ENCODE measurements around the gene DAG1. TPM values are rescaled to one million over a fixed set of nuclear protein-coding genes. Genes with fewer than 3 reads are reported as not detected.

Gene DAG1
- total RNA-seq, 1 experiment from 2014 or later: 99.9 TPM

- ChIA-PET POLR2A (no interaction called here), RAD21 (ENCODE audit: low non-redundant PET in 1 of 2, low total read pairs in 2 of 2, uncharacterized antibody in 2 of 2, unreplicated experiment in 2 of 2) (no interaction called here), CTCF (interaction anchor here (0.9 to 1.6 kb wide), 3 partner anchors 23 to 110 kb away, joined by 3 to 6 read pairs (median 3); no protein-coding TSS in a partner anchor)
- TF ChIP-seq CTCF (IDR thresholded peaks at IDR 0.05 in 2 of 3, conservative IDR thresholded peaks at IDR 0.05 in 1 of 3; ENCODE audit: borderline replicate concordance in 1 of 3, insufficient read depth in 1 of 3, low read depth in 2 of 3, low read length in 2 of 3) (peak in 2 of 3 experiments; percentile 11 to 23; a peak in 2 of 6 replicates), ZFX (IDR thresholded peaks at IDR 0.05) (no peak), EZH2 (IDR thresholded peaks at IDR 0.05) (no peak)
- BruUV-seq (replicated peaks): no TSS peak
- Histone ChIP-seq H3K4me2 (ENCODE audit: low read length) (no peak overlapping the region), H3K36me3 (ENCODE audit: control insufficient read depth in 1 of 2, insufficient read depth in 2 of 2, low read length in 2 of 2) (no peaks in the 10 kb centered on the region), H3K9me3 (ENCODE audit: control insufficient read depth in 1 of 2, insufficient read depth in 1 of 2, low read depth in 1 of 2, low read length in 2 of 2) (peaks cover 0 to 8% of the 10 kb centered on the region in 2 experiments; a peak in 2 of 4 replicates), H3K79me2 (ENCODE audit: insufficient read depth, low read length) (no peaks in the 10 kb centered on the region), H4K20me1 (ENCODE audit: insufficient read depth) (no peaks in the 10 kb centered on the region), H3K4me3 (replicated peaks in 1 of 2; ENCODE audit: low read depth in 1 of 2, low read length in 2 of 2) (no peak overlapping the region), H2AFZ (ENCODE audit: low read depth, low read length, poor library complexity, severe bottlenecking) (no peak overlapping the region), H3K27ac (ENCODE audit: low read depth, low read length) (no peak overlapping the region), H3K9me2 (ENCODE audit: insufficient read depth) (no peaks in the 10 kb centered on the region), H3K4me1 (ENCODE audit: control insufficient read depth in 1 of 2, insufficient read depth in 2 of 2, low read length in 2 of 2) (peaks cover 0 to 4% of the 10 kb centered on the region in 2 experiments; a peak in 1 of 4 replicates), H3K27me3 (ENCODE audit: insufficient read depth, low read length) (0 out of 2 replicates have a peak, but pooled peaks cover 4% of the 10 kb centered on the region), H3K9ac (ENCODE audit: low read length) (no peak overlapping the region)
- ATAC-seq: peak; percentile 80
- intact Hi-C loops (cut with micrococcal nuclease): no loop called here
- DNase-seq (ENCODE audit: low read depth, low spot score): no peak
Observed at GRCh38 chr3:49563040-49563578, 93.0 kb downstream of the DAG1 start.

GRCh38 chr3:49563766-49564165 is 93.7 kb downstream of the DAG1 start:
- CTCF ChIA-PET: interaction anchor here (0.9 to 1.6 kb wide), 3 partner anchors 24 to 109 kb away, joined by 3 to 6 read pairs (median 3); no protein-coding TSS in a partner anchor
- Histone ChIP-seq H3K4me1 (ENCODE audit: control insufficient read depth in 1 of 2, insufficient read depth in 2 of 2, low read length in 2 of 2) (peaks cover 0 to 4% of the 10 kb centered on the region in 2 experiments; a peak in 1 of 4 replicates), H3K9ac (ENCODE audit: low read length) (no peak overlapping the region), H3K27ac (ENCODE audit: low read depth, low read length) (no peak overlapping the region), H3K36me3 (ENCODE audit: control insufficient read depth in 1 of 2, insufficient read depth in 2 of 2, low read length in 2 of 2) (no peaks in the 10 kb centered on the region), H4K20me1 (ENCODE audit: insufficient read depth) (no peaks in the 10 kb centered on the region), H3K9me2 (ENCODE audit: insufficient read depth) (no peaks in the 10 kb centered on the region), H2AFZ (ENCODE audit: low read depth, low read length, poor library complexity, severe bottlenecking) (no peak overlapping the region), H3K4me3 (replicated peaks in 1 of 2; ENCODE audit: low read depth in 1 of 2, low read length in 2 of 2) (no peak overlapping the region), H3K4me2 (ENCODE audit: low read length) (no peak overlapping the region), H3K79me2 (ENCODE audit: insufficient read depth, low read length) (no peaks in the 10 kb centered on the region), H3K27me3 (ENCODE audit: insufficient read depth, low read length) (0 out of 2 replicates have a peak, but pooled peaks cover 4% of the 10 kb centered on the region), H3K9me3 (ENCODE audit: control insufficient read depth in 1 of 2, insufficient read depth in 1 of 2, low read depth in 1 of 2, low read length in 2 of 2) (peaks cover 0 to 8% of the 10 kb centered on the region in 2 experiments; a peak in 2 of 4 replicates)
- no peak for ATAC-seq
- DNase-seq (ENCODE audit: low read depth, low spot score): no peak
- BruUV-seq (replicated peaks): no TSS peak
- TF ChIP-seq EZH2 (IDR thresholded peaks at IDR 0.05): no peak
- TF ChIP-seq POLR2A (IDR thresholded peaks at IDR 0.05; ENCODE audit: borderline replicate concordance, extremely low read depth, insufficient read depth, insufficient read length): no peak
- no peak for TF ChIP-seq ZFX (IDR thresholded peaks at IDR 0.05)
- TF ChIP-seq RAD21 (IDR thresholded peaks at IDR 0.05; ENCODE audit: low read depth): no peak
- TF ChIP-seq ZBTB33 (IDR thresholded peaks at IDR 0.05; ENCODE audit: extremely low read depth, insufficient replicate concordance, low read length): no peak
- TF ChIP-seq FOSL1 (IDR thresholded peaks at IDR 0.05; ENCODE audit: low read depth): no peak
- RAD21 ChIA-PET (ENCODE audit: low non-redundant PET in 1 of 2, low total read pairs in 2 of 2, uncharacterized antibody in 2 of 2, unreplicated experiment in 2 of 2): no interaction called here
- POLR2A ChIA-PET: no interaction called here
- intact Hi-C loops (cut with micrococcal nuclease): no loop called here

All from HCT116 (cell line).